Activated CD8-positive, alpha-beta memory T cell treated with anti-CD3 and anti-CD28 coated beads, Interleukin-2, amount 10 ng/mL, durations not matched to agents 7 days and 5 days (primary cell): ENCODE measurements around the gene NEDD9. TPM values are rescaled to one million over a fixed set of nuclear protein-coding genes. Genes with fewer than 3 reads are reported as not detected.

Experiments
- ATAC-seq: fragments of 150-1000 bp; cut with Tn5 transposase; one replicate; pipeline ENCODE4 v1.10.0; 2021; ENCODE audit warnings: moderate library complexity
- CTCF ChIA-PET: fragments of 350-600 bp; sonication (Branson Sonifier 250); formaldehyde crosslinking; loops from one replicate; lab custom pipeline; 2021; ENCODE audit warnings: antibody characterized with exemption; lab: Charles Lee
- DNase-seq: peaks from one replicate; pipeline ENCODE4 v3.0.0-alpha.2; 2020
- H3K27ac Mint-ChIP-seq: one replicate; pipeline ENCODE4 v1.8.0; 2021; ENCODE audit warnings: mild to moderate bottlenecking, mixed read lengths
- H3K27me3 Mint-ChIP-seq: one replicate; pipeline ENCODE4 v1.8.0; 2021; ENCODE audit warnings: mixed read lengths
- H3K36me3 Mint-ChIP-seq: one replicate; pipeline ENCODE4 v1.8.0; 2021; ENCODE audit warnings: mild to moderate bottlenecking, mixed read lengths
- H3K4me1 Mint-ChIP-seq: one replicate; pipeline ENCODE4 v1.8.0; 2021; ENCODE audit warnings: mixed read lengths
- H3K4me3 Mint-ChIP-seq: one replicate; pipeline ENCODE4 v1.8.0; 2021; ENCODE audit warnings: mild to moderate bottlenecking, moderate library complexity, mixed read lengths
- H3K9me3 Mint-ChIP-seq: one replicate; pipeline ENCODE4 v1.8.0; 2022; ENCODE audit warnings: low read depth, mixed read lengths
- total RNA-seq, 2 experiments: library from RNA; stranded (reverse); gene quantifications; one replicate each; pipeline ENCODE4 v1.2.3, GENCODE V29; 2021

Gene NEDD9
- total RNA-seq, 2 experiments from 2014 or later: 84.5 to 114 TPM

DNA sequence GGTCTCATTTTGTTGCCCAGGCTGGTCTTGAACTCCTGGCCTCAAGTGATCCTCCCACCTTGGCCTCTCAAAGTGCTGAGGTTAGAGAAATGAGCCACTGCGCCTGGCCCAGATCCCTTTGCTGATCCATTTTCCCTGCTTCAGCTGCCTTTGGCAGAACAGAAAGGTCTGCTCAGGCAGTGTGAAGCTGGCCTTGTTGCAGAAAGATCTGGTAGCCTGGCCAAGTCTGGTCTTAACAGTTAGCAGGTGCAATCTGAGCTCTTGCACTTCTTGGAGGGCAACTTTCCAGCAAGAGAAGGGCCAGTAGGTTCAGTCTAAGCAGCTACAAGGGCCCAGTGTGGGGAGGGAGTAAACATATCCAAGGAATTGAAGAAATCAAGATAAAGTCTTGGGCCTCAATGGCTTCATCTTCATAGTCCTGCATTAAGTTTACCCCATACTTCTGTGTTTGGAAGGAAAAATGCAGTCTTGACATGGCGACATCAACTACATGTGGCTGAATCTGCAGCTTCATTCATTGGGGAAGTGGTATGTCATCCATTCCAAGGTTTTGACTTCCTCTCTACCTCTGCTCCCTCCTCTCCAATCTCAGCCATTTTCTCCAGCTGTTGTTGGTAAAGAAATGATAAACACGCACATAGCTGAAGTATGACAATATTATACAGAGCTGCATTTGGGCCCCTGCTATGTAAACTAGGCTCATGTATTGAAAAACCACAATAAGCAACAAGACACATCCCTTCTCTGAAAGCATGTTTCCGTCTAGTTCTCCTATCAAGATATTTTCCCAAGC lies 39.0 kb upstream of the NEDD9 start:
- no peak for ATAC-seq
- Mint-ChIP-seq H3K9me3 (no peaks in the 10 kb centered on the region), H3K4me1 (peaks cover 16% of the 10 kb centered on the region), H3K27ac (no peak overlapping the region), H3K4me3 (no peak overlapping the region), H3K36me3 (peaks cover 31% of the 10 kb centered on the region), H3K27me3 (no peaks in the 10 kb centered on the region)
- no peak for DNase-seq
- CTCF ChIA-PET: interaction anchor here (1.2 to 1.8 kb wide), 2 partner anchors 9 to 13 kb away, joined by 3 to 4 read pairs; no protein-coding TSS in a partner anchor

GRCh38 chr6:11270030-11271027 lies 37.9 kb upstream of the NEDD9 start:
- Mint-ChIP-seq H3K9me3 (no peaks in the 10 kb centered on the region), H3K4me3 (no peak overlapping the region), H3K27ac (no peak overlapping the region), H3K27me3 (no peaks in the 10 kb centered on the region), H3K4me1 (peaks cover 6% of the 10 kb centered on the region), H3K36me3 (peaks cover 35% of the 10 kb centered on the region)
- CTCF ChIA-PET: no interaction called here
- no peak for DNase-seq
- ATAC-seq: no peak

GRCh38 chr6:11268978-11269377 lies 36.5 kb upstream of the NEDD9 start:
- Mint-ChIP-seq H3K27ac (no peak overlapping the region), H3K9me3 (no peaks in the 10 kb centered on the region), H3K4me1 (peaks cover 3% of the 10 kb centered on the region), H3K36me3 (peaks cover 29% of the 10 kb centered on the region), H3K4me3 (no peak overlapping the region), H3K27me3 (no peaks in the 10 kb centered on the region)
- CTCF ChIA-PET: interaction anchor here (1.4 kb wide), 1 partner anchor 10 kb away, joined by 3 read pairs; no protein-coding TSS in a partner anchor
- DNase-seq (no peak), ATAC-seq (no peak)

DNA sequence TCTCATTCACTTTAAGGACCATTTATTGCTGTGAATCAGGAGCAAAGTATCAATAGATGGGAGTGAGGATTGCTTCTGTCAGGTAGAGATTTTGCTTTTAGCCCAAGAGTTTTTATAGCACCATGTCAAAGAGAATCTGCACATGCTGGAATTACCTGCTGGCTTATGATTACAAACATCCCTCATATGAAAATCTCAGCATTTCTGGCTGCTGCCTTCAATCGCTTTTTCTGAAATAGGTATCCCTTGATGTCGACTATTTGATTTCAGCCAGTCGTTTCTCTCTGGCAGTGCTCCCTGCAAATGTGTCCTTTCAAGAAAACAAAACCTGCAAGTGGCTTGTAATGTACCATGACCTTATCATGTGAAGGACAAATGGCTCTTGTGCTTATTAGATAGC lies 34.5 kb upstream of the NEDD9 start:
- no peak overlapping the region for H3K4me3 Mint-ChIP-seq
- peaks cover 28% of the 10 kb centered on the region for H3K36me3 Mint-ChIP-seq
- DNase-seq: no peak
- ATAC-seq: no peak
- H3K9me3 Mint-ChIP-seq: no peaks in the 10 kb centered on the region
- peaks cover 14% of the 10 kb centered on the region for H3K4me1 Mint-ChIP-seq
- no peak overlapping the region for H3K27ac Mint-ChIP-seq
- no peaks in the 10 kb centered on the region for H3K27me3 Mint-ChIP-seq
- CTCF ChIA-PET: interaction anchor here (0.5 kb wide), 1 partner anchor 167 kb away, joined by 5 read pairs; no protein-coding TSS in a partner anchor

GRCh38 chr6:11265932-11266331 lies 33.5 kb upstream of the NEDD9 start:
- Mint-ChIP-seq H3K4me1 (peaks cover 19% of the 10 kb centered on the region), H3K27me3 (no peaks in the 10 kb centered on the region), H3K27ac (no peak overlapping the region), H3K36me3 (peaks cover 32% of the 10 kb centered on the region), H3K4me3 (no peak overlapping the region), H3K9me3 (no peaks in the 10 kb centered on the region)
- CTCF ChIA-PET: no interaction called here
- no peak for DNase-seq
- ATAC-seq: no peak

DNA sequence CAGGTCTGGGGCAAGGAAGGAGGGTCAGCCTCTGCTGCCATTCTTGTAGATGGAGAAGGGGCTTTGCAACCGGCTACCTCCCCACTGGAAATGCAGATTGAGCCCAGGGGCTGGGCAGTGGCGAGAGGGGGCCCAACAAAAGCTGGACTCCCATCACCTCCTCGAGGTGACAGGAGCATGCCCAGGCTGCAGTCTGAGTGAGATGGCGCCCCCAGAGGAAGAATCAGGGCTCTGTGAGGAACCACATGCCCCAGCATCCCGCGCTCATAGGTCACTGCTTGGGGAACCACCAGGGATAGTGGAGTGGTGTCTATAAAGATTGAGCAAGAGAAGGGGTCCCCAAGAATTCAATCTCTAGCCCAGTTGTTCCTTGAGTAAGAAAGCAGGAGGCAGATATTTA lies 31.6 kb upstream of the NEDD9 start:
- H3K27me3 Mint-ChIP-seq: no peaks in the 10 kb centered on the region
- no peak for ATAC-seq
- H3K9me3 Mint-ChIP-seq: no peaks in the 10 kb centered on the region
- no peak overlapping the region for H3K4me3 Mint-ChIP-seq
- DNase-seq: no peak
- H3K27ac Mint-ChIP-seq: no peak overlapping the region
- H3K36me3 Mint-ChIP-seq: peaks cover 37% of the 10 kb centered on the region
- CTCF ChIA-PET: interaction anchor here (1.0 kb wide), 1 partner anchor 232 kb away, joined by 3 read pairs; no protein-coding TSS in a partner anchor
- peaks cover 33% of the 10 kb centered on the region for H3K4me1 Mint-ChIP-seq

GRCh38 chr6:11263291-11263775 lies 30.9 kb upstream of the NEDD9 start:
- Mint-ChIP-seq H3K4me3 (no peak overlapping the region), H3K27ac (no peak overlapping the region), H3K36me3 (peaks cover 37% of the 10 kb centered on the region), H3K27me3 (no peaks in the 10 kb centered on the region), H3K4me1 (peaks cover 41% of the 10 kb centered on the region), H3K9me3 (no peaks in the 10 kb centered on the region)
- DNase-seq (no peak), ATAC-seq (no peak)
- CTCF ChIA-PET: interaction anchor here (1.0 to 1.8 kb wide), 3 partner anchors 9 to 232 kb away, joined by 3 to 6 read pairs (median 4); no protein-coding TSS in a partner anchor

DNA sequence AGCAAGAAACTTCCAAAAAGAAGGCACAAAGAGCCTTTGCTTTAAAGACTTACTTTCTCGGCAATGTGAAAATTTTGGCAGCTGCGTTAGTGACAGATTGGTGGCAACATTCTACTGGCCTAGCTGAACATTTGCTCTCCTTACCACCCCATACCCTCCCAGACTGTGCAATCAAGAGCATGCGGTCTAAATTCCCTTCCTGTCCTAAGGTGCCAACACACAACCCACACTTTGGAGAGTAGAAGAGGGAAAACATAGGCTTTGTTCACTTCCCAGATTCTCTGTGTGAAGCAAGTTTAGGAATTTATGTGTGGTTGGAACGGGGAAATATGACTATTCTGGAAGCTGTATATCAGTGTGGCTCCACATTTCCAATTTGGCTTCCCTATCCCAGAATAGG lies 29.8 kb upstream of the NEDD9 start:
- Mint-ChIP-seq H3K4me3 (no peak overlapping the region), H3K27me3 (no peaks in the 10 kb centered on the region), H3K4me1 (peaks cover 52% of the 10 kb centered on the region), H3K27ac (no peak overlapping the region), H3K9me3 (no peaks in the 10 kb centered on the region), H3K36me3 (peaks cover 44% of the 10 kb centered on the region)
- CTCF ChIA-PET: interaction anchor here (0.7 to 1.8 kb wide), 4 partner anchors 10 to 96 kb away, joined by 3 to 6 read pairs (median 4); no protein-coding TSS in a partner anchor
- no peak for DNase-seq
- no peak for ATAC-seq

- H3K9me3 Mint-ChIP-seq: no peaks in the 10 kb centered on the region
- DNase-seq: no peak
- H3K27me3 Mint-ChIP-seq: no peaks in the 10 kb centered on the region
- H3K36me3 Mint-ChIP-seq: peaks cover 49% of the 10 kb centered on the region
- H3K4me1 Mint-ChIP-seq: peaks cover 62% of the 10 kb centered on the region
- CTCF ChIA-PET: no interaction called here
- no peak overlapping the region for H3K4me3 Mint-ChIP-seq
- no peak for ATAC-seq
- H3K27ac Mint-ChIP-seq: peak overlapping the region; percentile 40
These were observed 28.0 kb upstream of the NEDD9 start for GRCh38 chr6:11260249-11261038.

DNA sequence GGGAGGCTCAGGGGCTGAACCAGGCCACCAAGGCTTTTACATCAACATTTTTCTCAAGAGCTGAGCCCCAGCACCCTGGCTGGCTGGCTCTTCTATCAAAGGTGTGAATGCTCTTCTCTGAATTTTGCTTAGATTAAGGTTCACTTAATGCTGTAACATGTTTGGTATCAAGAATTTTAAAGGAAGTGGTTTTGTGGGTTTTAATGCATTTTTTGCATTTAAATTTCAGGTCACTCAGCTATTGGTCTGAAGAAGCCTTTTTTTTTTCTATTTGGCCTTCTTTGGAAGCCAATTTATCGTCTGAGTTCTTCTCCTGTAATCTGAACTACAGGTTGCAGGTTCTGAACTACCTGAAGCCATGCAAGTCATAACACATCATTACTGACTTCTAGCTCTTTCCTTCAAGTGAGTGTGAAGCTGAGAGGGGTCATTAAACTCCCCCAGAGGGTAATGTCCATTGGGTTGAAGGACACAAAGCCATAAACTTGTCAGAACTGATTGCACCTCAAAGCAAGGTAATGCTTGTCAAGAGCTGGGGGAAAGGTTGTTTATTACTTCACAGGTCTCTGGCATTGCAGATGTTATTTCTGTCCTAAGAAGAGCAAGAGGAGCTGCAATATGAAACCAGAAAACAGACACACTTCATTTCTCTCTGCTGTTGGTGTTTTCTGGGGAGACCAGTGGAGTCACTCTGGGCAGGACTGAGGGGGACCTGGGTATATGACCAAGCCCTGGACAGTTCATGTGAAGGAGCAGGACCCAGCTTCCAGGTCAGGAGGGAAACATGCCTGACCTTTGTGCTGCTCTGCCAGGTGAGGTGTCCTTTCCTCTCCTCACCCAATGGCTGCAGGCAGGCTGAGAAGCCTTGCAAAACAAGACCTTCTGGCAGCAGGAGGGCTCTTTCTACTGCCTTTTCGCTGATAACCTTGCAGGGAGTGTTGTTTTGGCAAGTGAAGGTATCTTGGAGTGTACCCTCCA lies 26.1 kb upstream of the NEDD9 start:
- DNase-seq: peak; percentile 81
- peaks cover 62% of the 10 kb centered on the region for H3K4me1 Mint-ChIP-seq
- peak overlapping the region; percentile 10 for H3K4me3 Mint-ChIP-seq
- H3K36me3 Mint-ChIP-seq: peaks cover 48% of the 10 kb centered on the region
- CTCF ChIA-PET: interaction anchor here (0.6 to 1.3 kb wide), 8 partner anchors 10 to 165 kb away, joined by 3 to 5 read pairs (median 4); partner anchors contain the start of genes NEDD9 and SMIM13
- peak; percentile 91 for ATAC-seq
- H3K27me3 Mint-ChIP-seq: no peaks in the 10 kb centered on the region
- peak overlapping the region; percentile 93 for H3K27ac Mint-ChIP-seq
- no peaks in the 10 kb centered on the region for H3K9me3 Mint-ChIP-seq

DNA sequence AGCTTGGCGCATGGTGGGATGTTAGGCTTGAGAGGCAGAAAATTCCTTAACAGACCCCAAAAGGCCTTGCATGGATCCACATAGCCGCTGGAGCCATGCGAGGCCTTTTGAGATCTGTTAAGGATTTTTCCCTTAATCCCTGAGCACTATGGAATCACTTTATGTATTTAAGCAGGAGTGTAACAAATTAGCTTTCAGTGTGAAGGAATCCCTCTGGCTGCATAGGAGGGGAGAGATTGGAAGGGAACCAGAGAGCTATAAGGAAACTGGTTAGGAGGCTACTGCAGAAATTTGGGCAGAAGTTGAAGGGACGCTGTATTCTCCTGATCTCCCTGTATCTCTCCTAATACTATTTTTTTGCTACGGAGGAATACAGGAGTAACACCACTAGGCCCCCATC lies 23.1 kb upstream of the NEDD9 start:
- H3K27ac Mint-ChIP-seq: no peak overlapping the region
- H3K4me3 Mint-ChIP-seq: no peak overlapping the region
- H3K27me3 Mint-ChIP-seq: no peaks in the 10 kb centered on the region
- CTCF ChIA-PET: interaction anchor here (1.2 kb wide), 1 partner anchor 44 kb away, joined by 3 read pairs; no protein-coding TSS in a partner anchor
- no peaks in the 10 kb centered on the region for H3K9me3 Mint-ChIP-seq
- DNase-seq (no peak), ATAC-seq (no peak)
- H3K36me3 Mint-ChIP-seq: peaks cover 48% of the 10 kb centered on the region
- H3K4me1 Mint-ChIP-seq: peaks cover 49% of the 10 kb centered on the region
